Activated CD4-positive, alpha-beta T cell treated with anti-CD3 and anti-CD28 coated beads, Interleukin-2, Interleukin-6, amounts not matched to agents 100 ng/mL and 50 ng/mL, durations not matched to agents 16 hours and 8 hours (primary cell): ENCODE data around the gene MRPL44.

Source experiments
- DNase-seq: peaks from one replicate; pipeline ENCODE4 v3.0.0-alpha.2; 2020

The MRPL44 gene

GRCh38 chr2:224011837-224012236, 54.6 kb downstream of the MRPL44 start:
- DNase-seq = no peak

- no peak for DNase-seq
Measured at GRCh38 chr2:224014336-224014735, 57.1 kb downstream of the MRPL44 start.

GRCh38 chr2:224016963-224017362, 59.7 kb downstream of the MRPL44 start:
- no peak for DNase-seq
